Measurements from ENCODE around the gene SPOP. TPM values are rescaled to one million over a fixed set of nuclear protein-coding genes. Genes with fewer than 3 reads are reported as not detected.

SPOP gene
- total and polyA plus RNA-seq, 9 of the 15 experiments (the other 6 are each of a cell fraction or from before 2014, with no cell fraction given): 34.2 to 65.9 (median 39.7) TPM

- intact Hi-C loops (cut with micrococcal nuclease) (no loop called here), in situ Hi-C loops (cut with MboI) (no loop called here)
- ChIA-PET POLR2A (interaction anchor here (1.2 kb wide), 1 partner anchor 293 kb away, joined by 3 read pairs; no protein-coding TSS in a partner anchor), CTCF (ENCODE audit: low intra/inter-chr PET ratio) (no interaction called here)
- Histone ChIP-seq H4K20me1 (replicated peaks; ENCODE audit: control insufficient read depth, insufficient read depth, low read length) (peaks cover 7% of the 10 kb centered on the region), H3K27ac (ENCODE audit: extremely low read depth, low read depth, low read length) (no peak overlapping the region), H3K79me2 (ENCODE audit: control insufficient read depth, insufficient read depth, low read length) (no peaks in the 10 kb centered on the region), H3K9me3 (replicated peaks; ENCODE audit: control insufficient read depth, insufficient read depth, low read depth, low read length) (no peaks in the 10 kb centered on the region), H3K9me1 (ENCODE audit: control insufficient read depth, insufficient read depth, low read length) (no peaks in the 10 kb centered on the region), H3K4me1 (replicated peaks in 1 of 2; ENCODE audit: control insufficient read depth in 2 of 2, insufficient read depth in 2 of 2, low read length in 2 of 2) (peaks cover 8 to 58% of the 10 kb centered on the region in 2 experiments; a peak in 4 of 5 replicates), H3K9ac (ENCODE audit: insufficient read depth in 1 of 2, low read depth in 2 of 2, low read length in 2 of 2) (no peak overlapping the region), H3K4me2 (ENCODE audit: insufficient read depth, low read length) (no peak overlapping the region), H2AFZ (ENCODE audit: low read depth, low read length) (no peak overlapping the region), H3K36me3 (ENCODE audit: control insufficient read depth, insufficient read depth, low read length) (no peaks in the 10 kb centered on the region), H3K4me3 (no peak overlapping the region), H3K27me3 (ENCODE audit: control insufficient read depth in 2 of 2, insufficient read depth in 2 of 2, low read length in 2 of 2) (peaks cover under 1 to 6% of the 10 kb centered on the region in 2 experiments; a peak in 3 of 5 replicates)
- no peak for TF ChIP-seq PTTG1 (tag; IDR thresholded peaks at IDR 0.05; ENCODE audit: low read depth)
- no peak for TF ChIP-seq ZNF551 (CRISPR knock-in tag; IDR thresholded peaks at IDR 0.05)
- no peak for TF ChIP-seq RBM14 (IDR thresholded peaks at IDR 0.05; ENCODE audit: borderline replicate concordance, insufficient read depth, low read depth, low read length)
- TF ChIP-seq BRD4 (IDR thresholded peaks at IDR 0.05): no peak
- no peak for TF ChIP-seq HMG20B (CRISPR knock-in tag; IDR thresholded peaks at IDR 0.05)
- TF ChIP-seq ZNF212 (CRISPR knock-in tag; IDR thresholded peaks at IDR 0.05): no peak
- TF ChIP-seq ILK (tag; IDR thresholded peaks at IDR 0.05; ENCODE audit: borderline replicate concordance, low read depth): no peak
- TF ChIP-seq HMBOX1 (IDR thresholded peaks at IDR 0.05): no peak
- TF ChIP-seq MECOM (CRISPR knock-in tag; IDR thresholded peaks at IDR 0.05): no peak
- TF ChIP-seq EWSR1 (IDR thresholded peaks at IDR 0.05; ENCODE audit: borderline replicate concordance, low read depth, partially characterized antibody): no peak
- no peak for TF ChIP-seq GTF2A2 (tag; IDR thresholded peaks at IDR 0.05)
- TF ChIP-seq CHAMP1 (IDR thresholded peaks at IDR 0.05): no peak
- ATAC-seq (no peak), FAIRE-seq (no peak), DNase-seq (ENCODE audit: extremely low read depth in 1 of 4, low spot score in 3 of 4) (no peak)
- no TSS peak for BruUV-seq (replicated peaks)
- WGBS (ENCODE audit: insufficient coverage, low coverage, missing lambda C conversion rate): 66% methylated on average over 17 of the region's 17 CpGs
These were observed 98.9 kb downstream of the SPOP start for GRCh38 chr17:49578952-49579500.
